RPMI7951 (cell line): ENCODE results near the gene AFF3. TPM values are rescaled to one million over a fixed set of nuclear protein-coding genes. Genes with fewer than 3 reads are reported as not detected.

ENCODE experiments used
- DNase-seq: peaks from one replicate; pipeline ENCODE4 v3.0.0-alpha.2; 2012; ENCODE audit warnings: low read depth
- total RNA-seq: library from RNA; depleted of rRNA; stranded (reverse); fragments of >200 nt; shearing (Covaris generic); gene quantifications from 2 replicates; pipeline ENCODE4 v1.2.3, GENCODE V29; 2014

The AFF3 gene
- total RNA-seq, 1 experiment from 2014 or later: 1.3 TPM

GRCh38 chr2:99888617-99889016 lies 253.8 kb downstream of the AFF3 start:
- no peak for DNase-seq

GRCh38 chr2:99886418-99886817 lies 256.0 kb downstream of the AFF3 start:
- no peak for DNase-seq

GRCh38 chr2:99883358-99883757 lies 259.0 kb downstream of the AFF3 start:
- peak; percentile 50 for DNase-seq

- peak; percentile 90 for DNase-seq
These were observed 260.3 kb downstream of the AFF3 start for GRCh38 chr2:99881901-99882591.

- DNase-seq: no peak
These were observed 261.5 kb downstream of the AFF3 start for GRCh38 chr2:99880964-99881294.

- DNase-seq: peak; percentile 94
These were observed 262.0 kb downstream of the AFF3 start for GRCh38 chr2:99880148-99880963.

- DNase-seq: peak; percentile 72
These were observed 262.9 kb downstream of the AFF3 start for GRCh38 chr2:99879481-99879880.

GRCh38 chr2:99878581-99879350 lies 263.6 kb downstream of the AFF3 start:
- peak; percentile 70 for DNase-seq

GRCh38 chr2:99877963-99878362 lies 264.4 kb downstream of the AFF3 start:
- no peak for DNase-seq

- no peak for DNase-seq
These were observed 265.4 kb downstream of the AFF3 start for GRCh38 chr2:99876956-99877355.

- no peak for DNase-seq
These were observed 266.7 kb downstream of the AFF3 start for GRCh38 chr2:99875627-99876201.

GRCh38 chr2:99868260-99868659 lies 274.1 kb downstream of the AFF3 start:
- DNase-seq: no peak

- peak; percentile 77 for DNase-seq
These were observed 274.6 kb downstream of the AFF3 start for GRCh38 chr2:99867770-99868169.

GRCh38 chr2:99865818-99866676 lies 276.3 kb downstream of the AFF3 start:
- no peak for DNase-seq

GRCh38 chr2:99864561-99865553 lies 277.5 kb downstream of the AFF3 start:
- peak; percentile 68 for DNase-seq

GRCh38 chr2:99863903-99864270 lies 278.5 kb downstream of the AFF3 start:
- DNase-seq: peak; percentile 59

- DNase-seq: peak; percentile 77
These were observed 279.0 kb downstream of the AFF3 start for GRCh38 chr2:99863236-99863902.

- DNase-seq: no peak
These were observed 279.8 kb downstream of the AFF3 start for GRCh38 chr2:99862566-99862965.

- no peak for DNase-seq
These were observed 281.0 kb downstream of the AFF3 start for GRCh38 chr2:99861376-99861760.
